Erythroblast (primary cell): Measurements from ENCODE around the gene BRD7.

Experiments used
- GATA1 ChIP-seq: IDR thresholded peaks from 2 replicates; pipeline ENCODE4 v1.6.1; 2011; ENCODE audit warnings: low read depth, mild to moderate bottlenecking, control low read depth, low read length, moderate library complexity
- POLR2A ChIP-seq: IDR thresholded peaks from 2 replicates; pipeline ENCODE4 v1.6.1; 2011; ENCODE audit warnings: mild to moderate bottlenecking, low read length

DNA sequence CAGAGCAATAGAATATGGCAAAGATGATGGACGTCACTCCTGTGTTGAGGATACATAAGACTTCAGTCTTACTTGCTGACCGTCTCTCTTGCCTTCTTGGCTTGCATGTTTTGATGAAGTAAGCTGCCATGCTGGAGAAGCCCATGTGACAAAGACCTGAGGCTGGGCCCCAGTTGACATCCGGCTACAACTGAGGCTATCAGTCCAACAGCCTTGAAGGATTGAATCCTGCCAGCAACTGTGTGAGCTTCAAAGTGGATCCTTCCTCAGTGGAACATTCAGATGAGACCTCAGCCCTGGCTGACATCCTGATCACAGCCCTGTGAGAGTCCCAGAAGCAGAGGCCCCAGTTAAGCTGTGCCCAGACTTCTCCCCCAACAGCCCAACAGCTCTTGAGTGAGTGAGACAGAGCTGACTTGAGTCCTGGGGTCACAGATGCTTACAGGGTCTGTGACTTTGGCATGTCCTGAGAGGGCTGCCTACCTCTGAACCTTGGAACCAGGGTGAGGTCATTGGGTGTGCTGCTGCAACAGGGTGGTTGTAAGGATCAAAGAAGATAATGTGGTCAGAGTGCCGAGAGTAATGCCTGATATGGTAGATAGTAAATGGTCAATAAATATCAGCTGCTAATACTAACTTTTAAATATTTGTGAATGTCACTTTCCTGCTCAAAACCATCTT, 2.4 kb upstream of the BRD7 start:
- TF ChIP-seq POLR2A (no peak), GATA1 (no peak)
